ENCODE data around the gene PAQR3. TPM values are rescaled to one million over a fixed set of nuclear protein-coding genes. Genes with fewer than 3 reads are reported as not detected.
"Not testable (repeated sequence)": the region's sequence is repeated elsewhere in the genome, so short reads cannot be mapped to it uniquely, and the experiment has no call there.

Gene PAQR3
- total RNA-seq, 1 donor: 23.0 TPM

DNA sequence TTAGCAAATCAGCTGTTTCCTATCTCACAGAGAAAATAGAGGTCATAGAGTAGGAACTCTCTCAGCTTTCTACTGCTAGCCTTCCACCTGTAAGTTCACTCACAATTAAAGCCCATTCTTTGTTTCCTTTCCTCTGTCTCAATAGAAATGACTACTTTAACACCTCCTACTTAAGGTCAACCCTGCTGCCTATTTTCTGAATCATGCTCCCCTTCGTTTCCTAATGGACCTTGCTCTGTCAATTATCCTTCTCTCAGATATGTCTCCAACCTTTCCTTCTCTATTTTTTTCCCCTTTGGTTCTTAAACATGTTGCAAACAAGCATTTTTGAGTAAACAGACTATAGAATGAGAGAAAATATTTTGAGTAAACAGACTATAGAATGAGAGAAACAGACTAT lies 5.1 kb upstream of the PAQR3 start:
- Histone ChIP-seq H3K4me3 (ENCODE audit: low read length) (no peak overlapping the region), H3K27me3 (ENCODE audit: insufficient read depth, low read length) (no peaks in the 10 kb centered on the region), H3K9me3 (ENCODE audit: low read depth, low read length) (no peaks in the 10 kb centered on the region), H3K4me1 (ENCODE audit: insufficient read depth, low read length) (peaks cover 15% of the 10 kb centered on the region)

DNA sequence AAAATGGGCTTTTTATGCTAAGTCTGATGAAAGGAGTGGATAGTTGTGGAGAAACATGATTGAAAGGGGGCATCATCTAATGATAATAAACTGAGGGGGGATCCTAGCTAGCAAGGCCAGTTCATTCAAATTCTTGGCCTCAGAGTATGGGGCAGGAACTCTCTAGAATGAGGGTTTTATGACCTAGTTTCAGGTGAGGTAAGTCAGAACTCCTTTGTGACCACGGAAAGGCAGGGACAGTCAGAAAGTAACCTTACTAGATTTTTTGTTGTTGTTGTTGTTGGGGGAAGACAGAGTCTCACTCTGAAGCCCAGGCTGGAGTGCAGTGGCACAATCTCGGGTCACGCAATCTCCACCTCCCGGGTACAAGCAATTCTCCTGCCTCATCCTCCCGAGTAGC lies 1.5 kb upstream of the PAQR3 start:
- Histone ChIP-seq H3K4me1 (ENCODE audit: insufficient read depth, low read length) (peaks cover 29% of the 10 kb centered on the region), H3K27me3 (ENCODE audit: insufficient read depth, low read length) (no peaks in the 10 kb centered on the region), H3K9me3 (ENCODE audit: low read depth, low read length) (no peaks in the 10 kb centered on the region), H3K4me3 (ENCODE audit: low read length) (no peak overlapping the region)

DNA sequence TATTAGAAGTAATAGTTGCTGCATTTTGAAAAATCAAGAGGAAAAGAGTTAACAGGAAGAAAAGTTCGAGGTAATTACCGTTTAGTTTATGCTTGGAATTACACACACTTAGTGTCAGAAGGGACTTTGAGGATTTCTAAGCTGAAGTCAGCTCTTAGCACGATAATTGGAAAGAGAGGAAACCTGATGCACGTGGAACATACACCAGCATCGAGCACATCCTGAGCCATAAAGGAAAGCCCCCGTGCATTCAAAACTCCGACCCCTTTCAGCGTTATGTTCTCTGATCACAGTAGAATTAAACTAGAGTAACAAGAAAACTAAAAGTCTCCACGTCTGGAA lies 400 bp upstream of the PAQR3 start:
- H3K4me3 ChIP-seq (ENCODE audit: low read length): peak overlapping the region; percentile 69

DNA sequence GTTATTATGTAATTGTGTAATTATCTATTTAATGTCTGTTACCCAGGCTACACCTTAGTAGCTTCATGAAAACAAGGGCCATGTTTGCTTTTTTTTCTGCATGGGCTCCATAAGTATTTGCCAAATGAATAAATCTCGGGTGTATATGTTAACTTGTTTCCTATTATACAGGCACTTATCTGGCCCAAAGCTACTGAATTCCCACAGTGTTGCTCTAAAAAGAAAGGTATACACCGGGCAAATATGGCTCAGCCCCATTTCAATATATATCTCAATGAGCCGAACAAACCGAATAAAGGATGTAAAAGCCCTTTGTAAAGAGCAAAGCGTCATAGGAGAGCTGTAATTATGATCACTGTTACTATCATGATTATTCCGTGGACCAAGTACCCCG lies 767 bp downstream of the PAQR3 start:
- no peaks in the 10 kb centered on the region for H3K27me3 ChIP-seq (ENCODE audit: insufficient read depth, low read length)
- peaks cover 29% of the 10 kb centered on the region for H3K4me1 ChIP-seq (ENCODE audit: insufficient read depth, low read length)
- peak overlapping the region; percentile 69 for H3K4me3 ChIP-seq (ENCODE audit: low read length)
- no peaks in the 10 kb centered on the region for H3K9me3 ChIP-seq (ENCODE audit: low read depth, low read length)

More for the DNA sequence above, 400 bp upstream of the PAQR3 start:
- H3K4me1 ChIP-seq (ENCODE audit: insufficient read depth, low read length): peaks cover 29% of the 10 kb centered on the region
- no peaks in the 10 kb centered on the region for H3K27me3 ChIP-seq (ENCODE audit: insufficient read depth, low read length)
- H3K9me3 ChIP-seq (ENCODE audit: low read depth, low read length): no peaks in the 10 kb centered on the region

DNA sequence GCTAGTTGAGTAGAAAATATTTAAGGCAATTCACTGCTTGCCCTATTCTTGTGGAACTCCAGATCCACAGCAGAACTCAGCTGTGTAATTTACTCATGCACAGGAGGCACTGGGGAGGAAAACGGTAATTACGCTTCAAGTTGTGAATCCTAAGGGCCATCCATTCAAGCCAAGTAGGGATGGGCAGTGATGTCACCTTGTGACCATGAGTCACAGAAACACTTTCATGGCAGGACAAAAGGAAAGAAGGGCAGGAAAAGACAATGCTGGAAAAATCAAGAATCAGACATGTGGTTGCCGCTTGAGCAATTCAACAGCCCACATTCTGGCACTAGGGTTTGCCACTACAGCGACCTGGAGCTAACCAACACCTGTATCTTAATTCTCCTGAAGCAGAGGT lies 1.4 kb downstream of the PAQR3 start:
- H3K27me3 ChIP-seq (ENCODE audit: insufficient read depth, low read length): no peaks in the 10 kb centered on the region
- no peak overlapping the region for H3K4me3 ChIP-seq (ENCODE audit: low read length)
- H3K4me1 ChIP-seq (ENCODE audit: insufficient read depth, low read length): peaks cover 25% of the 10 kb centered on the region
- H3K9me3 ChIP-seq (ENCODE audit: low read depth, low read length): no peaks in the 10 kb centered on the region

DNA sequence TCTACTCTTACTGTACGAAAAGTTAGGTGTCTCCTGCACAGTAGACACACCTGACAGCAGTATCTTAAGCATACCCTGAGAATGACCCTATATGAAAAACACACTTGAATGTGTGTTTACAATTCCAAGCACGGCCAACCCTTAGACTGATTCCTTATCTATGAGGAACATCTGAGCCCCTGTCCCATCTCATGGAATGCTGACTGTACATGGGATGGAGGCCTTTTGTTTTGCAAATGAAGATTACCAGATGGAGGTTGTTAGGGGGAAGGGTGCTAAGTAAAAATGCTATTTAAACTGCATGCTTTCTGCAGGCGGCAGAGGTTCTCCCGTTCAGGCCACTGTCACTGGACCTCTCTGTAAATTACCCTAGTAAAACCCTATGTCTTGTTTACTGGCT lies 2.2 kb downstream of the PAQR3 start:
- H3K4me1 ChIP-seq (ENCODE audit: insufficient read depth, low read length): peaks cover 23% of the 10 kb centered on the region
- no peak overlapping the region for H3K4me3 ChIP-seq (ENCODE audit: low read length)
- no peaks in the 10 kb centered on the region for H3K9me3 ChIP-seq (ENCODE audit: low read depth, low read length)
- H3K27me3 ChIP-seq (ENCODE audit: insufficient read depth, low read length): no peaks in the 10 kb centered on the region

DNA sequence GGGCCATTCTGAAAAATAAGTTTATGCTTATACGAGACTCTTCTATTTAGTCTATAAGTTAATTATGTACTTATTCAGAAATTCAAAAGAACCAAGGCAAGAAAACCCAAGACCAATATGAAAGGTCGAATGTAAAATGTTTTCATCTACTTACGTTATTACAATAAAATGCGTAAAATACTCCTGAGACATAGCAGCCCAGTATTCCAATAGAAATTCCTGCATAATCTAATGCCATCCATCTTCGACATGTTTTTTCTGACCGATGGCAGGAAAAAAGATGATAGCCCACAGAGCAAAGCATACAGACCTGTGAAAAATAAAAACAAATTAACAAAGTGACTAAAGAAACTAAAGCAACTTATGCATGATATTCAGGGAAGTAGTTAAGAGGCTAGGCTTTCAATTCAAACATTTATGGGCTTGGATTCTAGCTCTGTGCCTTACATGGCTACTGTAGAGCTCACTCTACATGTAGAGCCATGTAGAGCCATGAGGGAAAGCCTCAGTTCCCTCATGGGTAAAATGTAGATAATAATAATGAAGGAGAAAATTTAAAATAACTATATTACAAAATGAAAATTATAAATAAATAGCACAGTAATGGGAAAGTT lies 9.1 kb downstream of the PAQR3 start:
- no peaks in the 10 kb centered on the region for H3K4me1 ChIP-seq (ENCODE audit: insufficient read depth, low read length)
- H3K4me3 ChIP-seq (ENCODE audit: low read length): no peak overlapping the region
- H3K9me3 ChIP-seq (ENCODE audit: low read depth, low read length): no peaks in the 10 kb centered on the region
- no peaks in the 10 kb centered on the region for H3K27me3 ChIP-seq (ENCODE audit: insufficient read depth, low read length)

DNA sequence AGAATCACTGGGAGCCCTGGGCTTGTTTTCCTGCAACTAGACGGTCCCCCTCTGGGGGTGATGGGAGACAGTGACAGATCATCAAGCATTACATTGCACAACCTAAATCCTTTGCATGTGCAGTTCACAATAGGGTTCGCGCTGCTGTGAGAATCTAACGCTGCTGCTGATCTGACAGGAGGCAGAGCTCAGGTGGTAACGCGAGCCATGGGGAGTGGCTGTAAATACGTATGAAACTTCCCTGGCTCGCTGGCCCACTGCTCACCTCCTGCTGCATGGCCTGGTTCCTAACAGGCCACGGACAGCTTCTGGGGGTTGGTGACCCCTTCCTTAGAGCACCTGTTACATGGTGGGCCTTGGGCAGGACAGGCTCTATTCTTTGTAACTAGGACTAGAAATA lies 10.4 kb downstream of the PAQR3 start:
- no peaks in the 10 kb centered on the region for H3K9me3 ChIP-seq (ENCODE audit: low read depth, low read length)
- H3K27me3 ChIP-seq (ENCODE audit: insufficient read depth, low read length): no peaks in the 10 kb centered on the region
- H3K4me3 ChIP-seq (ENCODE audit: low read length): no peak overlapping the region
- no peaks in the 10 kb centered on the region for H3K4me1 ChIP-seq (ENCODE audit: insufficient read depth, low read length)

DNA sequence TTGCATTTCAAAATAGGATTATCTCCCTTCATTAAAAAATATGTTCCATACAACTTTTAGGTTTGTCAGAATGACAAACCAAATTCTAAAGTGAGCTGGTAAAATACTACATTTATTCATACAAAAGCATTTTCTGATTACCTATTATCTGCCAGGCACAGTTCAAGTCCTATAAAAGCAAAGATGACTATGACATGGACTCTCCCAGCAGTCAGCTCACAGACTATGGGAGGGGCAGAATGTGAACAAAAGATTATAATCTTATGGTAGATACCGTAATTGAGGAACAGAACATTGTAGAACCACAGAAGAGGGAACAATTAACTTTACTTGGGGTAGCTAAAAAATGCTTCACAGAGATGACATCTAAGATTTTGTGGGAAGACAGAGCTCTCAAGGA lies 12.4 kb downstream of the PAQR3 start:
- Histone ChIP-seq H3K9me3 (ENCODE audit: low read depth, low read length) (no peaks in the 10 kb centered on the region), H3K4me3 (ENCODE audit: low read length) (no peak overlapping the region), H3K4me1 (ENCODE audit: insufficient read depth, low read length) (no peaks in the 10 kb centered on the region), H3K27me3 (ENCODE audit: insufficient read depth, low read length) (no peaks in the 10 kb centered on the region)

DNA sequence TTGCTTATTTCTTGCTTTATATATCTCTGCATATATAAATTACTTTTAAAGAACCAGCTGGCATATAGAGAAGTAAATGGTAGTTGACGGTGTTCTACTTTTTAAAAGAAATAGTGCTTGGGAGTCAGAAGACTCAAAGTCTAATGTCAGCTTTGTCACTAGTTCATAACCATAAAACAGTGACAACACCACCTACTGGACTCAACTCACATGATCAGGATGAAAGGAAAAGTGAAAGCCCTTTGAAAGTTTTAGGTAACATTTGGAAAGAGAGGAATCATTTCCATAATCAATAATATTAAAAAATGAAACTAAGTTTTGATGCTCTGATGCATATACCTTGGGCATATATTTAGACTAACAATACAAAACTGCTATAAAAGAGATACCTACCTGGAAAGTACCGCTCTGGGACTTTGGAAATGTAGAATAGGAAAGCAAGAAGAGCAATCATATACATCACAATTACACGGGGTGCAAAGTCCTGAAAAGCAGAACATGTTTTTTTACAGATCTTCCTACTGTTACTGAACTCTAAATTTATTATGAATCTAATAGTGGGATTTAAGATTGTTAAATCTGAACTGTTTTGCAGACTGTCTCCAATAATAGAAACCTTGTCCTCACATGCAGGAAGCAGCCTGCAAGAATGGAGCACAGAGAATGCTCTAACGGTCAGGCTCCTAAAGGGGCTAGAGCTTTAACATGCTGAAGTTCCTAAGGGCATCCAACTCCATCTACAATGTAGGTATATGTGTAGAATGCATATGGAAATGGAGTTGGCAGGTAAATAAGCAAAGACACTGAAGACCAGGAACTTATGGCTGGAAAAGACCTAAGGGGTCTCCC lies 15.6 kb downstream of the PAQR3 start:
- Histone ChIP-seq H3K4me1 (ENCODE audit: insufficient read depth, low read length) (no peaks in the 10 kb centered on the region), H3K9me3 (ENCODE audit: low read depth, low read length) (no peaks in the 10 kb centered on the region), H3K4me3 (ENCODE audit: low read length) (no peak overlapping the region), H3K27me3 (ENCODE audit: insufficient read depth, low read length) (no peaks in the 10 kb centered on the region)

DNA sequence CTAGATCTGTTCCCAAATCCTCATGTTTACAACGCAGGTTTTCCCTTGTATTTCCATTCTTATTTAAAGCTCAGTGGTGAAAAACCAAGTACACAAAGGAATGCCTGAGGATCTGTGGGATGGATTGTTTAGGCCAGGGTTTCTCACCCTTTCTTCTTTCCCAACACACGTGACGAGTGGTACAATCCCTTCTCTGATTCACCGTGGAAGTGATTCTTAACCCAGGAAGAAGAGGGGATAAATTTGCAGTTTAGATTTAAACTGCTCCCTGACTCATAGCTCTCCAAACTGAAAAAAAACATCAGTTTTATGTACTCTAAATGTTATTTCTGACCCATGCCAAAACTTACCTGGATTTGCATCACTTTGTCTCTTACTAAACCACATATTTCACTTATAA lies 17.0 kb downstream of the PAQR3 start:
- no peak overlapping the region for H3K4me3 ChIP-seq (ENCODE audit: low read length)
- H3K4me1 ChIP-seq (ENCODE audit: insufficient read depth, low read length): no peaks in the 10 kb centered on the region
- H3K9me3 ChIP-seq (ENCODE audit: low read depth, low read length): no peaks in the 10 kb centered on the region
- H3K27me3 ChIP-seq (ENCODE audit: insufficient read depth, low read length): no peaks in the 10 kb centered on the region

DNA sequence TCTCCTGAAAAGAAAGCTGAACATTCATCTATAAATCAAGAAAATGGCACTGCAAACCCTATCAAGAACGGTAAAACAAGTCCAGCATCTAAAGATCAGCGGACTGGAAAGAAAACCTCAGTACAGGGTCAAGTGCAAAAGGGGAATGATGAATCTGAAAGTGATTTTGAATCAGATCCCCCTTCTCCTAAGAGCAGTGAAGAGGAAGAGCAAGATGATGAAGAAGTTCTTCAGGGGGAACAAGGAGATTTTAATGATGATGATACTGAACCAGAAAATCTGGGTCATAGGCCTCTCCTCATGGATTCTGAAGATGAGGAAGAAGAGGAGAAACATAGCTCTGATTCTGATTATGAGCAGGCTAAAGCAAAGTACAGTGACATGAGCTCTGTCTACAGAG lies 28.6 kb downstream of the PAQR3 start:
- Histone ChIP-seq H3K4me1 (ENCODE audit: insufficient read depth, low read length) (no peaks in the 10 kb centered on the region), H3K9me3 (ENCODE audit: low read depth, low read length) (no peaks in the 10 kb centered on the region), H3K4me3 (ENCODE audit: low read length) (no peak overlapping the region), H3K27me3 (ENCODE audit: insufficient read depth, low read length) (no peaks in the 10 kb centered on the region)

DNA sequence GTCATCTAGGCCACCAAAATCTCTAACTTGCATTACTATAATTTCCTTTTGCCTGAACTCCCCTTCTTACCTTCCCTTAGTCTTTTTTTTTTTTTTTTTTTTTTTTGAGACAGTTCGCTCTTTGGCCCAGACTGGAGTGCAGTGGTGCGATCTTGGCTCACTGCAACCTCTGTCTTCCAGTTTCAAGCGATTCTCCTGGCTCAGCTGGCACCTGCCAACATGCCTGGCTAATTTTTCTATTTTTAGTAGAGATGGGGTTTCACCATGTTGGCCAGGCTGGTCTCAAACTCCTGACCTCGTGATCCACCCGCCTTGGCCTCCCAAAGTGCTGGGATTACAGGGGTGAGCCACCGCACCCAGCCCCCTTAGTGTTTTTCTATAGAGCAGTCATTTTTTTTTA lies 30.3 kb downstream of the PAQR3 start:
- H3K4me3 ChIP-seq (ENCODE audit: low read length); H3K9me3 ChIP-seq (ENCODE audit: low read depth, low read length); H3K27me3 ChIP-seq (ENCODE audit: insufficient read depth, low read length); H3K4me1 ChIP-seq (ENCODE audit: insufficient read depth, low read length): not testable (repeated sequence)

DNA sequence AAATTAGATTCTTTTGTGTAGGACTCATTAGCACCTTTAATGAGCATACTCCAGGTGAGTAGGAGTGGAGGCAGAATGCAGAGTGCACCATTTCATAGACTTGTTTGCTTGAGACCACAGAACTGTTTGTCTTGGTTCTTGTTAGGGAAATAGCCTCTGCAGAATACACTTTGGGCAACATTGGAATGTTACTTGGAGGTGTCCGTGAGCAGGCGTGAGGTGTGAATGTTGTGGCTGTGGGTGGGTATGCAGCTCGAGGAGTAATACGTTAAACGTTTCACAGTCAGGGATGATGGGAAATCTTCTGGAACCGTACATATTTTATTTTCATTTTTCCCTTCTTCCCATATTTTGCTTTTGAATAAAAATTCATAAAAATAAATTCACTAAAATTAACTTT lies 31.6 kb downstream of the PAQR3 start:
- H3K27me3 ChIP-seq (ENCODE audit: insufficient read depth, low read length): no peaks in the 10 kb centered on the region
- no peaks in the 10 kb centered on the region for H3K4me1 ChIP-seq (ENCODE audit: insufficient read depth, low read length)
- H3K9me3 ChIP-seq (ENCODE audit: low read depth, low read length): no peaks in the 10 kb centered on the region
- H3K4me3 ChIP-seq (ENCODE audit: low read length): no peak overlapping the region

DNA sequence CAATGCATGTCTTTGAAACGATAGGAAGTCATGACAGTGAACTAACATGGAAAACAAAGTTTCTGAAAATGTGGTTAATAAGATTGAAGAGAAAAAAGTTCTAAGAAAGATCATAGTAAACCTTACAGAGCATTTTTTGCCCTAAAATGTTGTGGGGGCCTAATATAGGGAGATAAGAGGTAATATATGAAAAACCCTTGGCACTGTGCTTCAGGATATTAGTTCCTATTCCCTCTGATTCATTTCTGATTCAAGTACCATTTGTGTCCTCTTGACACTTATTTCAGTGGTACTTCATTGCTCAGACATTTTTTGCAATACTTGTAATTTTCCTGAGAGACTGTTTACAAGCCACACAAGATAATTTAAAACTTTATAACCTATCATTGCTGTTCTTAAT lies 35.1 kb downstream of the PAQR3 start:
- no peaks in the 10 kb centered on the region for H3K4me1 ChIP-seq (ENCODE audit: insufficient read depth, low read length)
- H3K4me3 ChIP-seq (ENCODE audit: low read length): no peak overlapping the region
- no peaks in the 10 kb centered on the region for H3K27me3 ChIP-seq (ENCODE audit: insufficient read depth, low read length)
- no peaks in the 10 kb centered on the region for H3K9me3 ChIP-seq (ENCODE audit: low read depth, low read length)

DNA sequence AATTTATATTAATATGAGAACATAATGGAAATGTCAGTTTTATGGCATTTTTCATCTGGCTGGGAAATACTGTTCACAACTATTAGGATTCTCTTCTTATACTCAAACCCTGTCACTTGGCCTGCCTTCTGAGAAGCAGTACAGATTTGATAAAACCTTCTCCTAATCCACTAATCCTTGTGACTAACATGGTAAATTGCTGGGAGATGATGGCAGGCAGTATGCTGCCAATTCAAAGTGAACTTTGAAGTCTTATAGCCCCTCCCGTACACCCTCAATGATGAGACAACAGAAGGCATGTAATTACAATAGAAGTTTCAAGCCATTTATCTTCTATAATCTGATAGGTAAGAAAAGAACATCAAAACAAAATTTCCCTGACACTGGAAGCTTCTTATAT lies 36.9 kb downstream of the PAQR3 start:
- Histone ChIP-seq H3K4me1 (ENCODE audit: insufficient read depth, low read length) (no peaks in the 10 kb centered on the region), H3K27me3 (ENCODE audit: insufficient read depth, low read length) (no peaks in the 10 kb centered on the region), H3K9me3 (ENCODE audit: low read depth, low read length) (no peaks in the 10 kb centered on the region), H3K4me3 (ENCODE audit: low read length) (no peak overlapping the region)

Measured in mononuclear cell (primary cell).